Activated T-helper 1 cell treated with anti-CD3 and anti-CD28 coated beads, Interleukin-12 subunit alpha, Interleukin-12 subunit beta, Interleukin-2, Interleukin-4 antibody, amounts not matched to agents 30 ng/mL and 10 ng/mL and 1 ng/mL, durations not matched to agents 14 hours and 24 hours and 36 hours (primary cell): ENCODE measurements around the gene CCL19. TPM values are rescaled to one million over a fixed set of nuclear protein-coding genes. Genes with fewer than 3 reads are reported as not detected.

ENCODE experiments used
- DNase-seq: peaks from one replicate; pipeline ENCODE4 v3.0.0; 2021; ENCODE audit warnings: low spot score
- H3K27ac Mint-ChIP-seq: one replicate; pipeline ENCODE4 v1.8.0; 2021; ENCODE audit warnings: mild to moderate bottlenecking, mixed read lengths
- H3K27me3 Mint-ChIP-seq: one replicate; pipeline ENCODE4 v1.8.0; 2022; ENCODE audit warnings: mild to moderate bottlenecking, moderate library complexity, mixed read lengths; ENCODE audit not compliant: insufficient read depth
- H3K36me3 Mint-ChIP-seq: one replicate; pipeline ENCODE4 v1.8.0; 2021; ENCODE audit warnings: low read depth, mixed read lengths
- H3K4me1 Mint-ChIP-seq: one replicate; pipeline ENCODE4 v1.8.0; 2021; ENCODE audit warnings: low read depth, mixed read lengths
- H3K4me3 Mint-ChIP-seq: one replicate; pipeline ENCODE4 v1.8.0; 2021; ENCODE audit warnings: mild to moderate bottlenecking, moderate library complexity, mixed read lengths
- H3K9me3 Mint-ChIP-seq: one replicate; pipeline ENCODE4 v1.8.0; 2021; ENCODE audit warnings: mixed read lengths
- intact Hi-C: fragments of 100-400 bp; cut with micrococcal nuclease; formaldehyde crosslinking; loops from one replicate; pipeline ENCODE4 v1.15.1; 2024
- total RNA-seq: library from RNA; stranded (reverse); gene quantifications from 2 replicates; pipeline ENCODE4 v1.2.3, GENCODE V29; 2022

CCL19 gene
- total RNA-seq, 1 donor from 2014 or later = not detected

- no peaks in the 10 kb centered on the region for H3K9me3 Mint-ChIP-seq
- intact Hi-C loops = no loop called here
- no peak for DNase-seq
- H3K4me3 Mint-ChIP-seq = no peak overlapping the region
- H3K27me3 Mint-ChIP-seq = peaks cover 11% of the 10 kb centered on the region
- H3K4me1 Mint-ChIP-seq = no peaks in the 10 kb centered on the region
- H3K36me3 Mint-ChIP-seq = no peaks in the 10 kb centered on the region
- H3K27ac Mint-ChIP-seq = no peak overlapping the region
Observed at GRCh38 chr9:34714007-34714406, 22.9 kb upstream of the CCL19 start.

GRCh38 chr9:34712140-34712539 is 21.1 kb upstream of the CCL19 start:
- H3K27ac Mint-ChIP-seq = no peak overlapping the region
- intact Hi-C loops = no loop called here
- H3K4me3 Mint-ChIP-seq = no peak overlapping the region
- no peak for DNase-seq
- no peaks in the 10 kb centered on the region for H3K9me3 Mint-ChIP-seq
- no peaks in the 10 kb centered on the region for H3K36me3 Mint-ChIP-seq
- H3K27me3 Mint-ChIP-seq = peaks cover 11% of the 10 kb centered on the region
- no peaks in the 10 kb centered on the region for H3K4me1 Mint-ChIP-seq

- Mint-ChIP-seq H3K9me3 (no peaks in the 10 kb centered on the region), H3K4me3 (no peak within 1 kb of the TSS), H3K4me1 (no peaks in the 10 kb centered on the region), H3K27ac (no peak within 1 kb of the TSS), H3K27me3 (peaks cover 15% of the 10 kb centered on the region), H3K36me3 (no peaks in the 10 kb centered on the region)
- no peak for DNase-seq
- intact Hi-C loops = no loop called here
Observed at GRCh38 chr9:34710023-34710422, 18.9 kb upstream of the CCL19 start, which contains the start of gene CCL21. Gene CCL21, minus strand, starts transcription at chr9:34710136. Its CDS starts 70 bp downstream, at chr9:34710066.

- Mint-ChIP-seq H3K4me1 (no peaks in the 10 kb centered on the region), H3K9me3 (no peaks in the 10 kb centered on the region)
Observed at GRCh38 chr9:34709196-34709978, 18.3 kb upstream of the CCL19 start.

GRCh38 chr9:34707130-34707529 is 16.1 kb upstream of the CCL19 start:
- peaks cover 17% of the 10 kb centered on the region for H3K27me3 Mint-ChIP-seq
- intact Hi-C loops = no loop called here
- no peak overlapping the region for H3K27ac Mint-ChIP-seq
- H3K4me1 Mint-ChIP-seq = peaks cover 2% of the 10 kb centered on the region
- no peaks in the 10 kb centered on the region for H3K9me3 Mint-ChIP-seq
- H3K4me3 Mint-ChIP-seq = no peak overlapping the region
- H3K36me3 Mint-ChIP-seq = no peaks in the 10 kb centered on the region
- no peak for DNase-seq

More at GRCh38 chr9:34709196-34709978, 18.3 kb upstream of the CCL19 start:
- Mint-ChIP-seq H3K4me3 (no peak overlapping the region), H3K36me3 (no peaks in the 10 kb centered on the region), H3K27ac (no peak overlapping the region), H3K27me3 (peaks cover 20% of the 10 kb centered on the region)
- intact Hi-C loops = no loop called here
- DNase-seq = no peak

GRCh38 chr9:34701769-34702736 is 11.0 kb upstream of the CCL19 start:
- Mint-ChIP-seq H3K36me3 (no peaks in the 10 kb centered on the region), H3K9me3 (no peaks in the 10 kb centered on the region), H3K4me1 (peaks cover 6% of the 10 kb centered on the region), H3K27me3 (peaks cover 29% of the 10 kb centered on the region), H3K27ac (peak overlapping the region; percentile 68), H3K4me3 (peak overlapping the region; percentile 82)
- intact Hi-C loops = loop anchor here (1.0 to 5.0 kb wide), 10 partner anchors 27 to 415 kb away; partner anchors contain the start of genes ATOSB, GALT, KIF24 and NUDT2
- peak; percentile 66 for DNase-seq

- Mint-ChIP-seq H3K36me3 (no peaks in the 10 kb centered on the region), H3K27ac (no peak overlapping the region)
- intact Hi-C loops = loop anchor here (5.0 kb wide), 2 partner anchors 396 to 416 kb away; partner anchors contain the start of genes ATOSB and PIGO
Observed at GRCh38 chr9:34701023-34701768, 10.1 kb upstream of the CCL19 start.

GRCh38 chr9:34694811-34695210 is 3.7 kb upstream of the CCL19 start:
- intact Hi-C loops = no loop called here

More at GRCh38 chr9:34701023-34701768, 10.1 kb upstream of the CCL19 start:
- peak overlapping the region; percentile 54 for H3K4me3 Mint-ChIP-seq
- DNase-seq = peak; percentile 69
- H3K4me1 Mint-ChIP-seq = peaks cover 6% of the 10 kb centered on the region
- H3K9me3 Mint-ChIP-seq = no peaks in the 10 kb centered on the region
- peaks cover 26% of the 10 kb centered on the region for H3K27me3 Mint-ChIP-seq

GRCh38 chr9:34693560-34693959 is 2.5 kb upstream of the CCL19 start:
- peaks cover 4% of the 10 kb centered on the region for H3K27me3 Mint-ChIP-seq

More at GRCh38 chr9:34694811-34695210, 3.7 kb upstream of the CCL19 start:
- H3K27ac Mint-ChIP-seq = no peak overlapping the region
- H3K36me3 Mint-ChIP-seq = no peaks in the 10 kb centered on the region
- H3K9me3 Mint-ChIP-seq = no peaks in the 10 kb centered on the region
- H3K27me3 Mint-ChIP-seq = peaks cover 6% of the 10 kb centered on the region
- H3K4me3 Mint-ChIP-seq = no peak overlapping the region
- peaks cover 4% of the 10 kb centered on the region for H3K4me1 Mint-ChIP-seq
- no peak for DNase-seq

GRCh38 chr9:34691936-34692315 is 850 bp upstream of the CCL19 start:
- intact Hi-C loops = no loop called here
- H3K4me3 Mint-ChIP-seq = no peak overlapping the region
- H3K9me3 Mint-ChIP-seq = no peaks in the 10 kb centered on the region
- H3K27me3 Mint-ChIP-seq = peaks cover 4% of the 10 kb centered on the region
- no peak overlapping the region for H3K27ac Mint-ChIP-seq
- H3K4me1 Mint-ChIP-seq = peaks cover 4% of the 10 kb centered on the region
- H3K36me3 Mint-ChIP-seq = no peaks in the 10 kb centered on the region
- no peak for DNase-seq

More at GRCh38 chr9:34693560-34693959, 2.5 kb upstream of the CCL19 start:
- Mint-ChIP-seq H3K4me3 (no peak overlapping the region), H3K36me3 (no peaks in the 10 kb centered on the region), H3K9me3 (no peaks in the 10 kb centered on the region), H3K27ac (no peak overlapping the region), H3K4me1 (peaks cover 4% of the 10 kb centered on the region)
- intact Hi-C loops = no loop called here
- DNase-seq = no peak

- H3K27ac Mint-ChIP-seq = no peak overlapping the region
- intact Hi-C loops = no loop called here
- no peaks in the 10 kb centered on the region for H3K27me3 Mint-ChIP-seq
- DNase-seq = no peak
- H3K36me3 Mint-ChIP-seq = no peaks in the 10 kb centered on the region
- H3K4me3 Mint-ChIP-seq = no peak overlapping the region
- no peaks in the 10 kb centered on the region for H3K4me1 Mint-ChIP-seq
- no peaks in the 10 kb centered on the region for H3K9me3 Mint-ChIP-seq
Observed at GRCh38 chr9:34689512-34689911, 1.6 kb downstream of the CCL19 start.

GRCh38 chr9:34689116-34689470 is 2.0 kb downstream of the CCL19 start:
- Mint-ChIP-seq H3K4me1 (peaks cover 2% of the 10 kb centered on the region), H3K27ac (no peak overlapping the region), H3K27me3 (no peaks in the 10 kb centered on the region), H3K9me3 (no peaks in the 10 kb centered on the region), H3K4me3 (no peak overlapping the region), H3K36me3 (no peaks in the 10 kb centered on the region)
- intact Hi-C loops = no loop called here
- DNase-seq = no peak
